ENCODE results near the gene ZSCAN29.

The ZSCAN29 gene

GRCh38 chr15:43346305-43346704 lies 24.5 kb downstream of the ZSCAN29 start:
- no peak for DNase-seq

DNA sequence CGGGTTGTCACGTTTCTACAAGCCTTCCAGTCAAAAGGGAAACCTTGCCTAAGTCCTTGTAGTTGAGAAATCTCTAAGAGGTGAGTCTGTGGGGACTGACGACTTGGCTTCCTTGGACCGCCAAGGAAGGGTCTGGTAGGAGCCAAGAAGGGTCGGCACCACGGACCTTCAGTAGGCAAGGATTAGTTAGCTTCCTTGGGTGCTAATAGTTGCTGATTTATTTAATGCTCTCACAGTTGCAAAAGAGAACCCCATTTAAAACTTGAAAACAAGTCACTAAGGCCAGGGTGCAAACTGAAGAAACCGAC lies 40.1 kb downstream of the ZSCAN29 start:
- no peak for DNase-seq

DNA sequence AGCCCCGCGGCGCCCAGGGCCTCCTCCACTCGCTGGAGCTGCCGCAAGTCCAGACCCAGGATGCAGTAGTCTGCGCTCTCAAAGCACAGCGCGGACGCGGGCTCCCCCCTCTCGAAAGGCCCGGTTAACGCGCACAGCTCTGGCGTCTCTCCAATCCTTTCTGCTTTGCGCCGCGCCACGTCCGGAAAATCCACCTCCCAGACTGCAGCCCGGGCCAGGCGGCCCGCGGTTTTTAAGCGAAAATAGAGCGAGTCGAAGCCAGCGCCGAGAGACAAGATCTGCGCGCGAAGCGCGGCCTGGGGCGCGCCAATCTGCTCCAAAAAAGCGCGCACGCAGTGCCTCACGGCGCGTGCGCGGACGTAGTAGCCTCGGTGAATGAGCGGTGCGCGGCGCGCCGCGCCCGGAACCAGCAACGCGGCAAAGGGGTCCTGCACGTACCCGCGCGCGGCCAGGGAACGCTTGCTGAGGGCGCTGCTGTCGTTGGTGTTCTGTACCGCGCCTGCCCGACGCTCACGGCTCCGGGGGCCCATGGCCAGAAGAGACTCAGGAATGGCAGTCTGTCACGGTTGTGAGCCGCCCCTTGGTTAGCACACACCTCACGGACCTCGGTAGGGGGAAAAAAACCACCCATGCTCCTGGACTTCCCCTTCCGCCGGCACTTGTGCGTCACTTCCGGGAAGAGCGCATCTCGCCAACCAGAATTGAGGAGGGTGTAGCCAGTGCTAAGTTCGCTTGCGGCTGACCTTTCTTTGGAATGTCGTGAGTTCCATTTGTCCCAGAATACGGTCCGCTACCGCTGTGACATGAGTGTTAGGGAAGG lies 40.7 kb downstream of the ZSCAN29 start, which contains the start of gene LCMT2:
TSS of gene LCMT2 (minus strand) at position 614 of the 820 bp plus-strand sequence. CDS start at position 530, 84 bp downstream.
- peak; percentile 97 for DNase-seq

DNA sequence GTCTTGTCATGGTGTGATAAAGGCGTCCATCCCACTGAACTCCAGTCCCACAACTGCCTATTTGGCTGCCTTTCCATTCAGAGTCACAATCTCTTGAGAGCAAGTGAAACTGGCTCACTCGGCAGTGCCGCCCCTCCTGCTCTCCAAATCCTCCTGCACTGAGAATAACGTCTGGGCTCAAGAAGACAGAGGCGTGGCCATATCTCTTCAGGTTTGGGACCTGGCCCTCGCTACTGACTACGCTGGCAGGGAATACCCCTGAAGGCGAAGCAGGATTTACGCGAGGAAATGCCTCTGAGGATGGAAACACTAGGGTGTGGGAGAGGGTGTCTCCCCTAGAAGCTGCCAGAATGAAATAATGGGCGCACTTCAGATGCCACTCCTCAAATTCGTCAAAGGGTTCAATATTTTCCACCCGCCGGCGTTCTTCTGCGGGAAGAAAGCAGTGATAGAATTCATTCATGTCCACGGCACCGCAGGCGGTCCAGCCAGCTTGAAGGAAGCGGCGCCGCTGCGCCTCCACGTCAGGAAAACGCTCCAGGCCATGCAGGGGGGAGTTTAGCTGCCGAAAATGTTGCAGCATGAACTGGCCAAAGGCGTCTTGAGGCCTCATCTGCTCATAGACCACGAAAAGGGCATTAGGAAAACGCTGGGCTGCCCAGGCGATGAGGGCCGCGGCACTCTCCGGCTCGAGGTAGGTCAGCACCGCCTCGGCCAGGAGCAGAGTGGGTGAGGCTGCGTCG lies 41.5 kb downstream of the ZSCAN29 start:
- DNase-seq, result peak; percentile 46

DNA sequence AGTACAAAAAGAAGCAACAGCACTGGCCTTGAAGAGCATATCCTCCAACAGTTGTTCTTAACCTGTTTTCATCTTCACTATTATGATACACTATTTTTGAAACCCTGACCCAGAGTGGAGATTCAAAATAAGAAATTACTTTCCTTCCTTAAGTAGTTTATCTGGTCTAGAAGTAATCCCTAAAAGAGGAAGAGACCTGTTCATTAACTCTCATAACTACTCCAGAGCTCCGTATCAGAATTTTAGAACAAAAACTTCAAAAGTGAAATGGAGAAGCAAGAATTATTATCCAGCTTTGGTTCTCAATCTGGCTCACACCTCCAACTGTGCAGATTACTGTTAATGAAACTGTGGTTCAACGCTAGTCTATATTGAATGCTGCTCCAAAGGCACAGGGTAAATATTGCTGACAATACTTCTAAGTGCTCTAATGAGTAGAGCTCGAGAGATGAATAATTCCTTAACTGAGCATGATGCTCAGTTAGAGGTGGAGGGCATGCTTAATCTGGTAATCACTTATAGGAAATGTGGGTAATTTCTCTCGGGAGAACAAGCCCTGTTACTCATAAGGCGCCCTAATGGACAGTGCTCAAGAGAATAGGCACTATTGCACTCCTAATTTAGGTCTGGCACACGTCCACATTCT lies 45.7 kb downstream of the ZSCAN29 start:
- DNase-seq, result no peak

GRCh38 chr15:43318990-43319771 lies 51.7 kb downstream of the ZSCAN29 start:
- DNase-seq, result no peak

- no peak for DNase-seq
These were observed 53.2 kb downstream of the ZSCAN29 start for GRCh38 chr15:43317566-43318184.

- no peak for DNase-seq
These were observed 53.9 kb downstream of the ZSCAN29 start for GRCh38 chr15:43316971-43317346.

GRCh38 chr15:43316016-43316970 lies 54.5 kb downstream of the ZSCAN29 start:
- peak; percentile 31 for DNase-seq

DNA sequence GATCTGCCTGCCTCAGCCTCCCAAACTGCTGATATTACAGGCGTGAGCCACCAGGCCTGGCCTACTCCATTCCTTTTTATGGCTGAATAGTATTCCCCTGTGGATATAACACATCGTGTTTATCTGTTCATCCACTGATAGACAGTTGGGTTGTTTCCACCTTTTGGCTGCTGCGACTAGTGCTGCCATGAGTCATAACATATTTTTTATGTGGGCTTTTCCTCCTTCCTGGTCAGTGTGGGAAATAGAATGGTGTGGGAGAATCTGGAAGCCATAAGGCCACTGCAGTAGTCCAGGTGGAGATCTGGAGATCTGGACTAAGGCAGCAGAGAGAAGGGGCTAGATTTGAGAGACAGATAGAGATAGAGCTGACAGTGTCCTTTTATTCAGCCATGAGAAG lies 56.7 kb downstream of the ZSCAN29 start:
- DNase-seq, result no peak

DNA sequence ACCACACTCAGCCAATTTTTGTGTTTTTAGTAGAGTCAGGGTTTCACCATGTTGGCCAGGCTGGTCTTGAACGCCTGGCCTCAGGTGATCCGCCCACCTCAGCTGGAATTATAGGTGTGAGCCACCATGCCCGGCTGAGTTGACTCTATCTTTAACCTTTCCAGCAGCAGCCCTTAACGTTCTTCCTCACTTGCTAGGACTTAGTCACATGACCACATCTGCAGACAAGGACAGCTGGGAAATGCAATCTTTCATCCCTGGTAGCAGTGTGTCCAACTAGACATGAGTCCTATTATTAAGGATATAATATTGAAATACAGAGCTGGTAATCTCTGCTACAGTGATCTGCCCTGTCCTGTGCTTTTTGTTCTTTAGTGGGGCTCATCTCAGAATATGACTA lies 58.5 kb downstream of the ZSCAN29 start:
- no peak for DNase-seq

Data from femur (tissue), 1 donor.